ENCODE measurements around the gene IGFN1.
"Not testable (repeated sequence)": the region's sequence is repeated elsewhere in the genome, so short reads cannot be mapped to it uniquely, and the experiment has no call there.

The IGFN1 gene

GRCh38 chr1:201218409-201218808, 27.8 kb downstream of the IGFN1 start:
- DNase-seq: no peak

DNA sequence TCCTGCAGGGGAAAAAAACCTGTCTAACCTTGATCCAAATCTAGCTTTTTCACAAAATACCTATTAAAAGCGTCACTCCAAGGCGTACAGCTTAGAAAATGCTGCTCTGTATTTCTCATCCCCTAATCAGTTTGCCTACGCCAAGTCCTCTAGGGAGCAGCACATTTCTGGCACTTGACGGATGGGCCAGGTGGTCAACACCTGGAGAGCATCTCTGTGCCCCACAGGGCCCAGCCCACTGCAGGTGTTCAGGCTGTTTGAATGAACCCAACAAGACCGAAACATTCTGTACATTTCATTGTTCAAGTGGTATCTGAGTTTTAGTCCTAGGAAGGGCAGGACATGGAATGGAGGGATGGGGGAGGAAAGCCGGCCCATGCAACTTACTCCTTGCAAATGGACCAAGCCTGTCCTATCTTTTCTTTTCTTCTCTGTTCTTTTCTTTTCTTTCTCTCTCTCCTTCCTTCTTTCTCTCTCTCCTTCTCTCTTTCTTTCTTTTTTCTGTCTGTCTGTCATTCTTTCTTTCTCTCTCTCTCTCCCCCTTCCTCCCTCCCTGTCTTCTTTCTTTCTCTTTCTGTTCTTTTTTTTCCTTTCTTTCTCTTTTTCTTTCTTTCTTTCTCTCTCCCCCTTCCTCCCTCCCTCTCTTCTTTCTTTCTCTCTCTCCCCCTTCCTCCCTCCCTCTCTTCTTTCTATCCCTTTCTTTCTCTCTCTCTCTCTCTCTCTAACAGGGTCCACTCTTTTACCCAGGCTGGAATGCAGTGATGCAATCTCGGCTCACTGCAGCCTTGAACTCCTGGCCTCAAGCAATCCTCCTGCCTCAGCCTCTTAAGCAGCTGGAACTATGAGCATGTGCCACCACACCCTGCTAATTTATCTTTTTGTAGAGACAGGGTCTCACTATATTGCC, 29.1 kb downstream of the IGFN1 start:
- DNase-seq: no peak

DNA sequence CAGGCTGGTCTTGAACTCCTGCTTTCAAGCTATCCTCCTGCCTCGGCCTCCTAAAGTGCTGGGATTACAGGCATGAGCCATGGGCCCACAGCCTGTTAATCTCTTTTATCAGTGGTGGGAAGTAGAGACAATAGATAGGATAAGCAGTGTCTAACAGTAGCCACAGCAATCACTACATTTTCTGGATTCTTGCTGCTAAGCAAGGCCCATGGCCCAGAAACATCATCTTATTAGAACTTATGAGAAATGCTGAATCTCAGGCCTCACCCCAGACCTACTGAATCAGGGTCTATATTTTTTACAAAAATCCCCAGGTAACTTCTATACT, 29.7 kb downstream of the IGFN1 start:
- no peak for DNase-seq

- DNase-seq: no peak
Observed at GRCh38 chr1:201221201-201221846, 30.7 kb downstream of the IGFN1 start.

GRCh38 chr1:201222125-201222524, 31.5 kb downstream of the IGFN1 start:
- no peak for DNase-seq

- DNase-seq: no peak
Observed at GRCh38 chr1:201223852-201224665, 33.4 kb downstream of the IGFN1 start.

GRCh38 chr1:201224666-201225370, 34.2 kb downstream of the IGFN1 start:
- no peak for DNase-seq

- no peak for DNase-seq
Observed at GRCh38 chr1:201226178-201226514, 35.5 kb downstream of the IGFN1 start.

DNA sequence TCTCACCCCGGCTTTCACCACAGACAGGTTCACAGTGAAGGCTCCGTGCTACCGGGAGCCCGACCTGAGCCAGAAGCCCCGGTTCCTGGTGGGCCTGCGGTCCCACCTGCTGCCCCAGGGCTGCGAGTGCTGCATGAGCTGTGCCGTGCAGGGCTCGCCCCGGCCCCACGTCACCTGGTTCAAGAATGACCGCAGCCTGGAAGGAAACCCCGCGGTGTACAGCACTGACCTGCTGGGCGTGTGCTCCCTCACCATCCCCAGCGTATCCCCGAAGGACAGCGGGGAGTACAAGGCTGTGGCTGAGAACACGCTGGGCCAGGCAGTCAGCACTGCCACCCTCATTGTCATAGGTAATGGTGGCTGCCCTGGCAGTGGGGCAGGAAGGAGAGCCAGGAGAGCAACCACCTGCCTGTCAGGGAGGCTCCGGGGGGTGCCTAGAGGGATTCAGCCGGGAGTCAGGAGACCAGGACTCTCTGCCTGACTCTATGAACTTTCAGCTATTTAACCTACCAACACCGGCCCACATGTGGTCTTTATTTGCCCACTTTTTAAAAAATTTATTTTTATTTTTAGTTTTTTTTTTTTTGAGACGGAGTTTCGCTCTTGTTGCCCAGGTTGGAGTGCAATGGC, 36.4 kb downstream of the IGFN1 start:
- DNase-seq: no peak

DNA sequence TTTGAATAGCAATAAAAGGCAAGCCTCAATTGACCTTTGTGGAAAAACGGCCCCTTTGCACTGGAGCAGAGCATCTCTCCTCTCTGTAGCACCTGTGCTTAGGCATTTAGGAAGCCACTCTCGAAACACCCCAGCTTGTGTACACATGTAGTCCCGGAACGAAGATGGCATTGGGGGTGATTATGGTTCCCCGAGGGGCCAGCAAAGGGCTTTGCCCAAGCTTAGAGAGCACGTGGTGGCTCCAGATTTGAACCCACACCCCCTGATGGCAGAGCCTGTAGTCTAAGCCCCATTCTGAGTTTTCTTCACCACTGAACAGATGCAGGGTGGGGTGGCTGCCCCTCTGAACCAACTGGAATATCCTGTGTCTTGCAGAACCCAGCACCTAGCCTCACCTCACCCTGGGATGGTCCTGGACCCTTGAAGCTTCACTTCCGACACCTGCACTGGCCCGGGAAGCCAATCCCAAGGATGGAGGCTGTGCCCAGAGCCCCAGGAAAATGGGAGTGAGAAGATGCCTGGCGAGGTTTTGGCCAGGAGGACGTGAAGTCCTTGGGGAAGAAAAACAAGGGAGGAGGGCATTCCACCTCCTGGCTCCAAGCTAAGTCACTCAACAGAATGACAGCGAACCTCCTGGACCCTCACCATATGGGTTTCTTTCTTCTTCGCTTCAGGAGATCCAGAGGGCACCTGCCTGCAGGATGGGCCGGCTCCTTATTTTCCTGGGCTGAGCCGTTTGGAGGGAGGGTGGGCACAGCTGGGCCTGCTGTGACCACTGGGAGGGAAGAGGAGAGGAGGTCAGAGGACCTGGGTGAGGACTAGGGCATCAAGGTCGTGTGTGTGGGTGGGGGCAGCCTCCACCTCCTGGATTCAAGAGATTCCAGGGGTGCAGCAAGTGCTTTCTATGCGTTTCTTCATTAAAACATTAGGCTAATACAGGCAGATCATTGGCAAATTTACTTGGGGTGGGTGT, 37.7 kb downstream of the IGFN1 start:
- DNase-seq: no peak

DNA sequence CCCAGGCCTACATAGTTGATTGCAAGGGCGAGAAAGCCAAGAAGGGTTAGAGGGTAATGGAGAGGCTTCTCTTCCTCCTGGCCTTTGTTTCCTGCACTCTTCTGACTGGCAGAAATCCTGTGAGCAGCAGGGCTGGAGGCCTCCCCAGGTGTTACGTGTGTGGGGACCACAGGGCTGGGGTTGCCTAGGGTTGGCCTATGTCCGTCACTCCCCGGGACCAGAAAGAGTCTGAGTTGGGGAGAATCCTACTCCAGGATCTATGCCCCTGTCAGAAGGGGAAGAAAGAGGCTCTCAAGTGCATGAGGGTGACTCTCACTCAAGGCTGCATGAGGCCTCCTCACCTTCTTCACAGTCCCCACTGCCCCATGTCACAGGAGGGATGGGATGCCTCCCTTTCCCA, 38.5 kb downstream of the IGFN1 start:
- no peak for DNase-seq

DNA sequence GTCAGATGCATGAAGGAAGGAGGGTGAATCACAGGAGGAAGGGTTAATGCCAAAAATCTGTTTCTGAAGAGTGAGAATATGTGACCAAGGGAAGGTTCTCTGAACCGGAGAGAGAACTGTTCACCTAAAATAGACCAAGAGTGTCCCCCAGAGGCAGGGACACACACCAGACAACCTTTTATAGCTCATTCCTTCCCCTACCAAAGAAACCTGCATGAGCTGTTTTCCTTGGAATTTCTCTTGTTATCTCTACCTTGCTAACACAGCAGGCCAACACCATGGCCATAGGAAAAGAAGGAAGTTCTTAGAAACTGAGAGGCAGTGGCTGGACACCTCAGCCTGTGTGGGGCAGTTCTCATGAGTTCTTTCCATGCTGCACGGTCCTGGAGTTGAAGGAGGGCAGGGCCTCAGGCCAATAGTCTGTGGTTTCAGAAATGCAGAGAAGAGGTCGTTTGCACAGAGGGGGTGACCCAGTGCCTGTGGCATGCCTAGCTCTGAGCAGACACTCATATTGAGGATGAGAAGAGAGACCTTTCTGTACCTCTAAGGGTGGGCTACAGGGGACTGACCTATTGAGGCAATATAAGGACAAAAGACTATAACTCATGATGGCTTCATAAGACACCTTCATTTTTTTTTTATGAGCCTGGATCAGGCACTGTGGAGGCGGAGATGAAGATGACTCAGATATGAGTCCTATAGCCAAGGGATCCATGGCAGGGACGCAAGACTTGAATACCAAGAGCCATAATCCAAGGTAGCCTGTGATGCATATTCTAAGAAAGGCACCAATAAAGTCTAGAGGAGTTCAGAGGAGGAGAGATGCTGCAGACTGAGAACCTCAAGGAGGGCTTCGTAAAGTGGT, 39.4 kb downstream of the IGFN1 start:
- no peak for DNase-seq

GRCh38 chr1:201230676-201231075, 40.1 kb downstream of the IGFN1 start:
- DNase-seq: no peak

DNA sequence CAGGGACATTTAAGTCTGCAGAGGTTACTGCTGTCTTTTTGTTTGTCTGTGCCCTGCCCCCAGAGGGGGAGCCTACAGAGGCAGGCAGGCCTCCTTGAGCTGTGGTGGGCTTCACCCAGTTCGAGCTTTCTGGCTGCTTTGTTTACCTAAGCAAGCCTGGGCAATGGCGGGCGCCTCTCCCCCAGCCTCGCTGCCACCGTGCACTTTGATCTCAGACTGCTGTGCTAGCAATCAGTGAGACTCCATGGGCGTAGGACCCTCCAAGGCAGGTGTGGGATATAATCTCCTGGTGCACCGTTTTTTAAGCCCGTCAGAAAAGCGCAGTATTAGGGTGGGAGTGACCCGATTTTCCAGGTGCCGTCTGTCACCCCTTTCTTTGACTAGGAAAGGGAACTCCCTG, 49.0 kb downstream of the IGFN1 start:
- DNase-seq: not testable (repeated sequence)

- DNase-seq: no peak
Observed at GRCh38 chr1:201240171-201240570, 49.5 kb downstream of the IGFN1 start.

DNA sequence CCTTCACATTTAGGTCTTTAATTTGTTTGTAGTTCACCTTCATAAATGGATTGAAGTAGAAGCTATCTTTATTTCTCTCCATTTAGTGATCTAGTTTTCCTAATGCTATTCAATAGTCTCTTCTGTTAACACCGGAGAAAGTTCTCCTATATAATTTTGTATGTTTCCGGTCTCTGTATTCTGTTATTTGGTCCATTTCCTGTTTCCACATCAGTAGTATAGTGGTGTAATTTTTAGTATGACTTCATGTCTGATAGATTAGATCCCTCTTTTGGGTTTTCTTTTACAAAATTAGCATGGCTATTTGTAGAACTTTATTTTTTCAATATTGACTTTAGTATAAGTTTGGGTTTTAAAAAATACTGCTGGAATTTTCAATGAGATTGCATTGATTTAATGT, 51.1 kb downstream of the IGFN1 start:
- DNase-seq: no peak

DNA sequence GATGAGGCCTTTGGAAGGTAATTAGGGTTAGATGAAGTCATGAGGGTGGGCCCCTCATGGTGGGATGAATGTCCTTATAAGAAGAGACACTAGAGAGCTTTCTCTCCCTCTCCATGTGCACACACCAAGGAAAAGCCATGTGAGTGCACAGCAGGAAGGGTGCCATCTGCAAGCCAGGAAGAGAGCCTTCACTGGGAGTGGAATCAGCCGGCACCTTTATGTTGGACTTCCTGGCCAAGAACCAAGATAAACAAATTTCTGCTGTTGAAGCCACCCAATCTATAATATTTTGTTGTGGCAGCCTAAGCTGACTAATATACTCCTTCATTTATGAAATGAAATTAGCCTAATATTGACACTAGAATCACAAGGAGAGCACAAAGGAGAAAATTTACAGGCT, 54.5 kb downstream of the IGFN1 start:
- DNase-seq: no peak

DNA sequence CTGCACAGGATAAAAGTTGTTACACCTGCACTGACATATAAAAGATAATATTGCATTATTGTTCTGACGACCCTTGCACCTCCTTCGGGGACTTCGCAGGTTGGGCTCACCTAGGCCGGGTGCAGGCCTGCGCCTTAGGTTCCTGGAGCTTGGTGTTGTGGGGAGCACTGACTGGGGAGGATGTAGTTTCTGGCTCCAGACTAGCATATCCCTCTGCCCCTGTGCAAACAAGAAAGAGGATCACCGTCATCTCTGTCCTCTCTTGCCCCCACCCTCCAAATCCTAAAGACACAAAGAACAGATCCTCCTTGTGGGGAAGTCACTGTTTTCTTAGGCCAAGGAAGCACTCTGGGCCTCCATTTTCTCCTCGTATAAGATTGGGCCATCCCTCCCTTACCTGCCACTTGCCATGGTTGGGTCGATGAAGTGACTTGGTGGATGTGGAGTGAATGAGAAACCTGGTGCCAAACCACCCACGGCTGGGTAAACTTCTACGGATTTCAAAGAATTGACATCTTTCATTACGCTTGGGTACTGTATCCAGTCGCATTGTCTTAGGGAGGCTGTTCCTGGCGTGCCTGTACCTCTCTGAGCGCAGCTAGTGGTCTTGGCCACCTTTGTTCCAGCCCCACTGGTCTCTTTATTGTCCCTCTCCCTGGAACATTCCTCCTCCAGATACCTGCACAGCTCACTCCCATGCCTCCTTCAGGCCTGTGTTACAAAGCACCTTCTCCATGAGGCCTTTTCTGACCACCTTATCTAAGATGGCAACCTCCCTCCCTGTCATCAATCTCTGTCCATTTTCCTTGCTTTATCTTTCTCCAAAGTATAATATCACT, 58.3 kb downstream of the IGFN1 start:
- no peak for DNase-seq

GRCh38 chr1:201250326-201251011, 59.8 kb downstream of the IGFN1 start:
- DNase-seq: no peak
